Activated CD4-positive, alpha-beta T cell treated with anti-CD3 and anti-CD28 coated beads, Interleukin-2, amount 50 U/mL, for 48 hours (primary cell): Measurements from ENCODE around the gene ADAMTS4.

Experiments
- DNase-seq, 2 experiments: peaks; one replicate each; pipeline ENCODE4 v3.0.0-alpha.2; 2020

Gene ADAMTS4

GRCh38 chr1:161171696-161172095 lies 27.2 kb downstream of the ADAMTS4 start:
- DNase-seq, result no peak

GRCh38 chr1:161171191-161171590 lies 27.7 kb downstream of the ADAMTS4 start:
- DNase-seq, result no peak

GRCh38 chr1:161168906-161169305 lies 29.9 kb downstream of the ADAMTS4 start:
- no peak for DNase-seq

GRCh38 chr1:161166669-161167548 lies 31.9 kb downstream of the ADAMTS4 start:
- peak in 1 of 2 experiments; percentile 25 for DNase-seq

DNA sequence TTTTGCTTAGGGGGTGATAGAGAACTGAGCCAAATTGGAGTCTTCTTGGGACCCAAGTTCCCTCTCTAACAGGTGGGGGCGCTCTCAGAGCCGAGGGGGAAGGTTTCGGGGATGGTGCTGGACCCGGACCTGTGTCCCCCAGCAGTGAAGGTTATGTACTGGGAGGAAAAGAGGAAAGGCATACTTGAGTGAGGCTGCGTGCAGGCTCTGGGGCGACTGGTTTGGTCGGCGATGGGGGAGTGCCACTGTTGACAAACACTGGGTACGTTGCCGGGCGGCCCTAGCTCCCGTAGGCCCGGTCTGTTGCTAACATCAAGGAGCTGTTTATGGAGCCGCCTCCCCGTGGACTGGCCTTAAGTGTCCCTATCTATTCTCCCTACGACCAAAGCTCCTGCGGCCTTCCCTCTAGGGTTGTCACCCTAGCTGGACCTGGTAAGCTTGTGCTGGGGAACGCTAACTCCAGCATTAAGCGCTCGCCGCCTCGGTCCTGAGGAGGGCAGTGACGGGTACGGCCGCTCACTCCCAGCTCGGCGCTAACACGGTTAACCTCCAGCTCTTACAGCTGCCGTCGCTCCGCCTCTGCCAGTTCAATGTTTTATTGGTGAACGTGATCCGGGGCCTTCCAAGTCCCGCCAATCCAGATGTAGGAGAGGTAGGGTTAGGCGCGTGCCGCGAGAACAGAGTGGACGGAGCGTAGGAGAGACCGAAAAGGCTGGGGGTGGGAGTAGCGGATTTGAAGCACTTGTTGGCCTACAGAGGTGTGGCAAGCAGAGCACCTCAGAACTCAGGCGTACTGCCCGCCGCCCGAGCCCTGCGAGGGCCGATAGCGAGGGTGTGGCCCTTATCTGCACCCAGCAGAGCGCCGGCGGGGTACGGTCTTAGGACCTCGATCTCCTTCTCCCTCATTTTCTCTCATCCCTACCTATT lies 32.8 kb downstream of the ADAMTS4 start, which contains the start of gene PPOX:
PPOX (plus strand) TSS at position 685 of the 927 bp plus-strand sequence. CDS start 422 bp downstream, outside the sequence.
- DNase-seq, result peak; percentile 91 to 95

GRCh38 chr1:161164901-161165610 lies 33.8 kb downstream of the ADAMTS4 start:
- DNase-seq, result no peak

GRCh38 chr1:161163793-161164192 lies 35.1 kb downstream of the ADAMTS4 start:
- no peak for DNase-seq

DNA sequence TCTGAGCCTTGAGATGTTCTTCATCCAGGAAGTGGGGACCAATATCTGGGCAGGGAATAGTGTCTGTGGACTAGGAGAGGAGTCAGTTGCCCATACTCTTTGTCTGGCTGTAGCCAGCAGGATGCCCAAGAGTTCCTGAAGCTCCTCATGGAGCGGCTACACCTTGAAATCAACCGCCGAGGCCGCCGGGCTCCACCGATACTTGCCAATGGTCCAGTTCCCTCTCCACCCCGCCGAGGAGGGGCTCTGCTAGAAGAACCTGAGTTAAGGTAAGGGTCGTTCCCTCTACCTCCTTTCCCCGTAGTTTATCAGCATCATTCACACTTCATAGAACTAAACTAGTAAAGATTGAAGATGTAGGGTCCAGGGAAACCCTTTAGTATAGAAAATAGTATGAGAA lies 36.0 kb downstream of the ADAMTS4 start:
- no peak for DNase-seq

DNA sequence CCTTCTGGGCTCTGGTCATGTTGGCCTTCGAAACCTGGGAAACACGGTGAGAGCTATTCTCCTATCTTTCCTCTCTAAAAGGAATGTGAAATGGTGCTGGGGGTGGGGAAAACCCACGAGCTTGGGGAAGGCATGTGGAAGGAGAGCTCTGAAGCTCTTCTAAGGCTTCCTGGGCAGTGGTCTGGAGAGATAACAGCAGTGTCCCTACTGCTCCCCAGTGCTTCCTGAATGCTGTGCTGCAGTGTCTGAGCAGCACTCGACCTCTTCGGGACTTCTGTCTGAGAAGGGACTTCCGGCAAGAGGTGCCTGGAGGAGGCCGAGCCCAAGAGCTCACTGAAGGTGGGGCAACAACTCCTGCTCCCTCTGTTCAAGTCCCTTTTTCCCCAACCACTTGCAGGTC lies 36.8 kb downstream of the ADAMTS4 start:
- no peak for DNase-seq

DNA sequence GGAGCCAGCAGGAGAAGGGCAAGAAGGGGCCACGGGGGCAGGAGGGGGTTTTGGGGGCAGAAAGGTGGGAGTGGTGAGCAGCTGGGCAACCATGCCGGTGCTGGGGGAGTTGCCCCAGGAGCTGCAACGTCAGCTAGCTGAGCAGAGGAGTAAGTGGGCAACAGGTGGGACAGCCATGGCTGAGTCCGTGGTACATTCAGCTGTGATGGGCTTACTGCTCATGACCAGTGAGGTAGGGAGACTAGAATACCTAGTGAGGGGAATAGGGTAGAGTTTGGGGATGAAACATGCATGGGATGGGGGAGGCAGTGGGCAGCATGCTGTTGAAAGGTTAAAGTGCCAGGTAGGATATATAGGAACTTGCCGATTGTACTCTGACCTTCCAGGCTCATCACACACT lies 37.2 kb downstream of the ADAMTS4 start:
- DNase-seq, result no peak

- no peak for DNase-seq
Observed at GRCh38 chr1:161160671-161161145, 38.1 kb downstream of the ADAMTS4 start.

DNA sequence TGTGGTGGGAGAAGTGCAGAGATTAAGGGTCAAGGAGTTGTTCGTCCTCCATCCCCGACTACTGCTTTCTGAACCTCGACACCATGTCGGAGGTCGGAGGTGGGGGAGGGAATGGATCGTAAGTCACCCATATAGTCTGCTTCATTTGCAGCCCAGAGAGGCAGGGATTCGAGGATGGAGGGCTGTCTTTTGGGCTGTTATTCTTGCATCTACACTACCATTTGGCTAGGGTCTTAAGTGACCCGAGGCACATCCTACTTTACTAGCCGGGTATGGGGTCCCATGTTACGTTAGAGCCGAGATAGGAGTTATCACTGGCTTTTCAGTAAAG lies 39.0 kb downstream of the ADAMTS4 start:
- DNase-seq, result no peak

DNA sequence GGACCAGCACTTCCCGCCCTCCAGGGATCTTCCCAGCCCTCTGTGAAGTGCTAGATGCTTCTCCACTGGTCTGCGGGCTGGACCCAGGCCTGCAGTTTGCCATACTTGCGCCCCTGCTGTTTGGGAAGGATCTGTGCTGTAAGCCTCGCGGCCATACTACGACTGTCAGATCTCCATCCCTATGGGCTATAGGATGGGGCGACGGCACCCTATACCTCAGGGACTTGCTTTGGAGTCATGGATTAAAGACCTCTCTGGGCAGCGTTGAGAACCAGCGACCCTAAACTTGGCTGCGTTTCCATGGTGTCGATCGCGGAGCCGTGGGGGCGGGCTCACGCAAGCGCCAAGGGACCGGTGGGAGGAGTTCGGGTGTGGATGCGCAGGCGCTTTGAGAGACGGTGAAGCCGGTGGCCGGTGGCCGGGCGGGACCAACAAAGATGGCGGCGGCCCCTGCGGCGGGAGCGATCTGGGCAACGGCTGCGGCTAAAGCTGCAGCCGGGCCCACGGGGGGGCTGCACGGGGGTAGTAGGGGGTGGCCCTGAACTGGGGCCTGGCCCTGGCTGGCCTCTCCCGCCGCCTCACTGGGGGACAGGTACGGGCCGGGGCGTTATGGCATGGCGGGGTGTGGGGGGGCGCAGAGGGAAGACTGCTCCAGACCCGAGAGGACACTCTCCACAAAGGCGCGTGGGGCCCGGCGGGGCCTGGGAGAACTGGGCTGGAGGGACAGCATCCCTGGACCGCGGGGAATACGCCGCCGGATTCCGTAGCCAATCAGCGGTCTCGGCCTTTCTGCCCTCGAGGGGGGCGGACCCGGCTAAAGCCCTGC lies 39.6 kb downstream of the ADAMTS4 start, which contains the start of gene USP21:
USP21 (plus strand) TSS at position 414 of the 826 bp plus-strand sequence. CDS start 1,141 bp downstream, outside the sequence.
- peak; percentile 92 to 93 for DNase-seq

GRCh38 chr1:161158316-161159010 lies 40.4 kb downstream of the ADAMTS4 start:
- no peak for DNase-seq

DNA sequence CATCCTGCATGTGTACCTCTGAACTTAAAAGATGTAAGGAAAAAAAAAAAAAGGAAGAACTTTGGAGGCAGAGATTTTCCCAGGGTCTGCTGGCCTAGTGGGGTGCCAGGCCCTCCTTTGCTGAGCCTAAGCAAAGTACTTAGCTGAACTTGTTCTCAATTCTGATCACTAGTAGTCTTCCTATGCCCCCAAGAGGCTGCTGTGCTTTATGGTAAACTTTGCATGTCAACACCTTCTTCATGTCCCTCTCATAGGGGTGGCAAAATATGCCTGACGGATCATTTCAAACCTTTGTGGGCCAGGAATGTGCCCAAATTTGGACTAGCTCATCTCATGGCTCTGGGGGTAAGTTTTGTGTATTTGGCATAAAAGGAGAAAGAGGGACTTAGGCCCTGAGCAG lies 41.0 kb downstream of the ADAMTS4 start:
- DNase-seq, result no peak

DNA sequence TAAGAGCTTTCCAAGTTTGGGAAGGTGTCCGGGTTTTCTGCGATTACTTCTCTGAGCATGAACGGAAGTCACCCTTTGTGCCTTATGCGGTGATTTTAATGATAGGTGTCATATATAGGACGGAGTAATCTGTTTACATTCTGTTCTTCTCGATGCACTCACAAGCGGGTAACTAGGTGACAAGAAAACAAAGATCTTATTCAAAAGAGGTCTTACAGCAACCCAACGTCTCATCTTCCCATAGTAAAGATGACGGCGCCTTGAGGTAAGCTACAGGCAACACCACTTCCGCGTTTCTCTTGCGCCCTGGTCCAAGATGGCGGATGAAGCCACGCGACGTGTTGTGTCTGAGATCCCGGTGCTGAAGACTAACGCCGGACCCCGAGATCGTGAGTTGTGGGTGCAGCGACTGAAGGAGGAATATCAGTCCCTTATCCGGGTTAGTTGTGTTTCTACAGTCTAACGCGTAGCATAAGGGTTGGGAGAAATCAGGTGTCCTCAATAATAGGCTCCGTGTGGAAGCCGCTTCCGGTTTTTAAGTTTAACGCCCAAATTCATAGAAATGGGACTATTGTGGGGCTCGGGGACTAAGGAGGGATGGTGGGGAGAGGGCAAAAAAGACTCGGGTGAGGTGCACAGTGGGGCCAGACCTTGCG lies 45.0 kb downstream of the ADAMTS4 start, which contains the start of gene UFC1:
UFC1 (plus strand) TSS at position 297 of the 656 bp plus-strand sequence; CDS start at position 317, 20 bp downstream.
- DNase-seq, result peak; percentile 76 to 82

DNA sequence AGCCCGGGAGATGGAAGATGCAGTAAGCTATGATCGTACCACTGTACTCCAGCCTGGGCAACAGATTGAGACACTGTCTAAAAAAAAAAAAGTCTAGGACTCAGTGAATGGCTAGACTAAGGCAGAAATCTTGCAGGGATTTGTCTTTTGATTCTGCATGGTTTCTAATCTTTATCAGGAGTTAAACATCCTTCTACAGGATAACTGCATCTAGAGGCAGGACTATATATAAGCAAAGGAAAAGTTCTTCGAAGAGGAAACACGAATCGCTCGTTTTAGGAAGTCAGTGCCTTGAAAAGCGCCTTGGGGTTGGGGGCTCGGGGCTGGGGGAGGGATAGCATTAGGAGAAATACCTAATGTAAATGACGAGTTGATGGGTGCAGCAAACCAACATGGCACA lies 45.7 kb downstream of the ADAMTS4 start:
- no peak for DNase-seq

DNA sequence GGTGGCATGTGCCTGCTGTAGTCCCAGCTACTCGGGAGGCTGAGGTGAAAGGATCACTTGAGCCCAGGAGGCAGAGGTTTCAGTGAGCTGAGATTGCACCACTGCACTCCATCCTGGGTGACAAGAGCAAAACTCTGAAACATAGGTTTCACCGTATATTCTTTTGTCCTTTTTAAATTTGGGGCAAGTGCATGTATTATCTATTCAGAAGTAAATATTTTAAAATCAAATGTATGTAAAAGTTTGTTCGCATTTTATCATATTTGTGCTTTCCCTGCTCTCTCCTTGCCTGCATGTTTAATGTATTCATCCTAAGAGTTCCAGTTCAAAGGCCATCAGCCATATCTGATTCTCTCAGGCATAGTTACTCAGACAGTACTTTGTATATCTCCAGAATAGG lies 53.0 kb downstream of the ADAMTS4 start:
- DNase-seq, result no peak

DNA sequence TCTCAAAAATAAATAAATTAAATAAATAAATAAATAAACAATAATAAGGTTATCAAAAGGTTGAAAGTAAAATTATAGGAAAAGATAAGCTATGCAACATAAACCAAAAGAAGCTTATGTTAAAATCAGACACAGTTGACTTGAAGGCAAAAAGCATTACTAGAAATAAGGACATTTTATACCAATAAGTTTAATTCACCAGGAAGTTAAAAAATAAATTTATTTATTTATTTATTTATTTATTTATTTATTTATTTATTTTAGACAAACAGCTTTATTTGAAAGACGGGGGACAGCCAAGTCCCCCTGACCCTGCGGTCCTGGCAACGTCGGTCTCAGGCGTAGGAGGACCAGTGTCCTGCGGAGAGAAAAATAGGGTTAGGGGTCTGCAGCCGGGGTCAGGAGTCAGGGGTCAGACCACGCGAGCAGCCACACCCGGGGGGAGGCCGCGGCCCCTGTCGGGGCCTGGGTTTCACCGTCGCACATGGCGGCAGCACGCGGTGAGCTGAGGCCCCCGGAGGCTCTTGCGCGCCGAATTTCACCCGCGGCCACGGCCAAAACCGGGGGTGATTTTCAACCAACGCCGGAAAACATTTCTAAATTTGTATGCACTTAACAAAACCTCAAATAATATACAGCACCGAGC lies 58.0 kb downstream of the ADAMTS4 start:
- DNase-seq, result no peak

GRCh38 chr1:161139766-161140165 lies 59.1 kb downstream of the ADAMTS4 start:
- peak; percentile 28 to 44 for DNase-seq
